HG02884 (cell line): ENCODE measurements around the gene CHDH.

ENCODE experiments used
- ATAC-seq: cut with Tn5 transposase; IDR thresholded peaks from one replicate; pipeline ENCODE4 v1.9.1; 2021; ENCODE audit warnings: mild to moderate bottlenecking, moderate library complexity; ENCODE audit not compliant: unreplicated experiment

Gene CHDH

GRCh38 chr3:53794597-53794996 is 51.6 kb downstream of the CHDH start:
- ATAC-seq: no peak

DNA sequence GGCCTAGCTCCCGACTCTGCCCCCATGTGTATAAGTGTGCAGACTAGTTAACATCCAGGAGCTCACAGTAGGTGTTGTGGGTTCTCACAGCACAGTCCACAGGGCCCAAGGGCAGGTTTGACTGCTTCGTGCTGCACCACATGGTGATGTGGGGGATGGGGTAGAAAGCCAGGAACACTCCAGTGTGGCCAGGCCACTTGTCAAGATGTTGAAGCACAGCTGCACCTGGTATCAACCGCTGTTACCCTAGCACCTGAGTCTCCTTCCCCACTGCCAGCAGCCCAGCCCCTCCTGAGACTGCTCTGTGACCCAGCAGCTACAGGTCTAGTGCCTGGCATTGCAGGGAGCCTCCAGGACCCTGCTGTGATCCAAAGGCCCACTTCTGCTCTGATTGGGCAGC is 53.4 kb downstream of the CHDH start:
- ATAC-seq: no peak

GRCh38 chr3:53791317-53791716 is 54.9 kb downstream of the CHDH start:
- no peak for ATAC-seq

DNA sequence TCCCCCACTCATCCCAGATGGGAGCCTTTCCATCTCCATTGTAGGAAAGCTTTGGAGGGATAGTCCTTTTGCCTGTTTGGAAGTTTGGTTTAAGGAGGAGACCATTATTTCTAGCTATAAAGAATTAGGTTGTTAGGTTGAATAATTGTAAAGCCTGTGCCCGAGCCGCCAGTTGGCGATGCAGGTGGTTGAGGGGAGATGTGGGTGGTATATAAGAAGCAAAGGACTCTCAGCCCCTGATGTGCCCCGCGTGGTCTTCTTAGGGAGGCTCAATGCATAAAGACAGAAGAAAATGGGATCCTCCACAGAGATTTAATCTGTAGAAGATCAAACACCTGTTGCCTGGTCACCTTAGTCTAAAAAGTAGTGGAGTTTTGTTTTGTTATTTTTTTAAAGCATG is 55.7 kb downstream of the CHDH start:
- ATAC-seq: no peak

DNA sequence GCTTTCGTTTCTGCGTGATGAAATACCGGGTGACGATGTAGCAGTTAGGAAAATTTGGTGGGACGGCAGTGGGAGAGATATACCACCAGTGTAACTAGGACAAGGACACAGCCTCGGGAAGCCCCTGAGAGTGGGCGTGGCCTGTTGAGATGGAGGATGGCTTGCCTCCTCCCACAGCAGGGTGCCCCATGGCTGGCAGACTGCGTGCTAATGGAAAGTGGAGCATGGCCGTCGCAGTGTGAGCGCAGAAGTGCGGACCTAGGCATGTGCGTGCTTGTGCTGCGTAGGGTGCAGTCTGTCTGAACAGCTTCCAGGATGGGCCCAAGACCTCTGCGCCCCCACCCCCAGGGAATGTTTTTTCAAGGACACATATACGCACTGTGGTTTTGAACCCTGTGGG is 56.8 kb downstream of the CHDH start:
- ATAC-seq: no peak

DNA sequence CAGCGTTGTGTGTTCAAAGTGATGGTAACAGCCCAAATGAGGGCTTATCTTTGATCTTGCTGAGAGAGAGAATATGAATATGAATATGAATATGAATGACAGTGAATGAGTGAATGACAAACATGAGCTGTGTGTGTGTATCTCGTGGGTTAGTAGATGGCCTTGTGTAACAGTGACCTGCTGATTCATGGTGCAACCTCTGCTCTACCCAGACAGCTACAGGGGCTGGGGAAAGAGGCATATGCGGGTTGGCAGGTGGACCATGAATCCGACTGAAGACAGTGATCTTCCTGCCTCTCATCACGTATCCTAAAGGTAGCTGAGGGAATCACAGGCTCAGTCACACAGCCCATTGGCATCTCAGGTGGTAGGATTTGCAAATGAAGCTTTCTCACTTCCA is 58.2 kb downstream of the CHDH start:
- ATAC-seq: no peak

DNA sequence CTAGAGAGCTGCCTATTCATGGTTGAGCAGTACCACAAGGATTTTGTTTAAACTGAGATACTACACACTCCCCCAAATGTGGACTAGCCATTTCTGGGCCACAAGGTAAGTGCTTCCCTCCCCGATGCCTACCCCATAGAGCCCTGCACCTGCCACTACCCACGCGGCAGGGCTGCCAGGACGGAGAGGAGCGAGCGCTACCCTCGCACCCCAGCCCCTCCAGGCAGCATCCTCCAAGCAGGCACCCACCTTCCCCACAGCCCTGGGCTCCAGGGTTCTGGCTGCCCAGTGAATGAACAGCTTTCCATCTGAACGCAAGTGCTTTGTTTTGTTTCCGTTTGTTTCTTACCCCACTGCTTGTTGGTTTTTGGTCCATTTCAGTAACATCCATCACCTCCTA is 59.2 kb downstream of the CHDH start:
- no peak for ATAC-seq

GRCh38 chr3:53780806-53781205 is 65.4 kb downstream of the CHDH start:
- no peak for ATAC-seq

DNA sequence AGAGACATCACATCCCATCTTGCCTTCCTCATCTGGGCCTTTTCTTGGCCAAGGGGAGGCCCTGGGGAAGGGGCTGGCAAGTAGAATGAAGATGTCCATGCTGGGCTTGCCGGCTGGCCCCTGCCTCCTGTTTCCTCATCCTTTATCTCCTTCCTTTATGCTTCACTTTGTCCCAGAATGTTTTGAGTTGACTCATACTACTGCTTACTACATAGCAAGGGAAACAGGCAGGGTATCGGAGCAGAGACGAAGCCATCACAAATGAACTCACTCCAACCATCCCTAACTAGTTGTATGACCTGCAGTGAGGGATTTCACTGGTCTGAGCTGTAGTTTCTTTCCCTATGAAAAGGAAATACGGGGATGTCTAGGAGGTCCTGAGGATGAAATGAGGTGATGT is 66.0 kb downstream of the CHDH start:
- no peak for ATAC-seq

DNA sequence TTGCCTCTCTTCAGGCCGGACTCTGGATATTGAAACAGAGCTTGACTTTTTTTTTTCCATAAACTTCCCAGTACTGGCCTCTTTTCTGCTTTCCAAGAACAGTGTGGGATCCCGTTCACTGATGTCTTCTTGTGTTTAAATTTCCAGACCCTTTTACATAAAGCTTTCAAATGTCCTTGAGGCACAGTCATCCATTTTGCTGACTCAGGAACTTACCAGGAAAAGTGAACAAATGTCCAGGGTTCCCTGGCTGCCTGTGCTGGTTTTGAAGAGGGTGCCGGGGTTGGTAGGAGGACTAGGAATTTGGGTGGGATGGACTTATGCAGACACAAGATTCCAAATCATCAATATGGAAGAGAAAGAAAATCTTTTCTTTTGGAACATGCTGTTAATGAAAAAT is 68.1 kb downstream of the CHDH start:
- no peak for ATAC-seq

DNA sequence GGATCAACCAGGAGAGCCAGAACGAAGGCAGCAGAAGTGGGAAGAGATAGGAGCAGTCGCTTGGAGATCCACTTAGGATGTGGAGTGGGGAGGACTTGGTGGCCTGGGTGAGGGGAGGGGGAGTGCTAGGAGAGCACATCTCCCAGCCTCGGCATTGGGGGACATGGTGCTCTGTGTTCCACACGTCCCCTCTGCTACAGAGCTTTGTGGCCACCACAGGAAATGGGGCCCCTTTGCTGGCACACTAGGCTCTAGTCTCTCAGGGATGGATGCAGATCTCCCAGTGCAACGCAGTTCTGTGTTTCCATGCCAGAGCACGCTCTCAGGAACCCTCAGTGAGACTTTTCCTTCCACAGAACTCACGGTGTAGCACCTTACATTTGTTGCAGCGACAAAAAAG is 68.8 kb downstream of the CHDH start:
- no peak for ATAC-seq

DNA sequence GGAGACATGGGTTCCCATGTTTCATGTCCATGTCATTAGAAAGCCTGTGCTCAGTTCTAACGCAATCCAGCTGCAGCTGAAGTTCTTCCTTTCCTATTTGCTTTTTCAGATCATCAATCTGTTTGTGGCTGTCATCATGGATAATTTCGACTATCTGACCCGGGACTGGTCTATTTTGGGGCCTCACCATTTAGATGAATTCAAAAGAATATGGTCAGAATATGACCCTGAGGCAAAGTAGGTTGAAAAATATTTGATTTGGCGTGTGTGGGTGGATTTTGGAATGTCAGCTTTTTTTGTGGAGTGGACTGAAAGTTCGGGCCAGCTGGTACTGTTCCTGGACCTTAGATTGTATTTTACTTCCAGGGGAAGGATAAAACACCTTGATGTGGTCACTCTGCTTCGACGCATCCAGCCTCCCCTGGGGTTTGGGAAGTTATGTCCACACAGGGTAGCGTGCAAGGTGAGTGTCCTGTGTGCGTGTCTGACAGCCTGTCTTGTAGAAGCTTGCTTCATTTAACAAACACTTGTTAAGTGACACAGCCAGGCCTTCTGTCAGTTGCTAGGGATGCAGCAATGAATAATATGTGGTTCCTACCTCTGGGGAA is 69.6 kb downstream of the CHDH start:
- no peak for ATAC-seq

GRCh38 chr3:53775834-53776251 is 70.4 kb downstream of the CHDH start:
- no peak for ATAC-seq

- ATAC-seq: no peak
These were observed 71.2 kb downstream of the CHDH start for GRCh38 chr3:53775018-53775417.

DNA sequence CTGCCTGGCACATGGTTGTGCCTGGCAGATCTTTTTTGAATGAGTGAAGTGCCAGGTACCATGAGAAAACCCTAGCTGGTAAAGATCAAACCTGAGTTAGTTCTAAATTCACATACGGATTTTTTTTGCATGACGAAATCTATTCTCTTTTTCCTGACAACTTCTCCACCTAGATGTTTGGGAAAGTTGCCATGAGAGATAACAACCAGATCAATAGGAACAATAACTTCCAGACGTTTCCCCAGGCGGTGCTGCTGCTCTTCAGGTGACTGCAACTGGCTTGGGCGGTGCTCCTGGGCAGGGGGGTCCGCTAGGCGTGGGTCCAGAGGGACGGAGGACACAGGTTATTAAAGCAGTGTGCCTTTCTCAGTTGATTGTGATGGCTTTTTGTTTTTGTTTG is 71.8 kb downstream of the CHDH start:
- ATAC-seq: no peak

- ATAC-seq: peak; percentile 98
These were observed 72.4 kb downstream of the CHDH start for GRCh38 chr3:53773611-53774368.

GRCh38 chr3:53773021-53773436 is 73.2 kb downstream of the CHDH start:
- ATAC-seq: no peak

DNA sequence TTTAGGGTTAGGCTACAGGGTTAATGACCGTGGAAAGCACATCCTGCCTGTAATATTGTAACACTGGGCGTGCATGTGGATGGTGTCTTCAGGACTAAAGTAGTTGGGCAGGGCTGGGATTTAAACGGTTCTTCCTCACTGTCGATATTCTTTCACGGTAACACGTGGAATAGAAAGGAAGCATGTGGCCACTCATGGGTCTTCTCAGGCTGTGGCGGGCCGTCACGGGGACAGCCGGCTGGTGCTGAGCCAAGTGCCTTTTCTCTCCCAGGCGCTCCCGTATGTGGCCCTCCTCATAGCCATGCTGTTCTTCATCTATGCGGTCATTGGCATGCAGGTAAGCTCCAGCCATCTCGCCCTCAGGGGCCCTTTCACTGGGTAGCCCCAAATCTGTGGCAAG is 73.7 kb downstream of the CHDH start:
- no peak for ATAC-seq

DNA sequence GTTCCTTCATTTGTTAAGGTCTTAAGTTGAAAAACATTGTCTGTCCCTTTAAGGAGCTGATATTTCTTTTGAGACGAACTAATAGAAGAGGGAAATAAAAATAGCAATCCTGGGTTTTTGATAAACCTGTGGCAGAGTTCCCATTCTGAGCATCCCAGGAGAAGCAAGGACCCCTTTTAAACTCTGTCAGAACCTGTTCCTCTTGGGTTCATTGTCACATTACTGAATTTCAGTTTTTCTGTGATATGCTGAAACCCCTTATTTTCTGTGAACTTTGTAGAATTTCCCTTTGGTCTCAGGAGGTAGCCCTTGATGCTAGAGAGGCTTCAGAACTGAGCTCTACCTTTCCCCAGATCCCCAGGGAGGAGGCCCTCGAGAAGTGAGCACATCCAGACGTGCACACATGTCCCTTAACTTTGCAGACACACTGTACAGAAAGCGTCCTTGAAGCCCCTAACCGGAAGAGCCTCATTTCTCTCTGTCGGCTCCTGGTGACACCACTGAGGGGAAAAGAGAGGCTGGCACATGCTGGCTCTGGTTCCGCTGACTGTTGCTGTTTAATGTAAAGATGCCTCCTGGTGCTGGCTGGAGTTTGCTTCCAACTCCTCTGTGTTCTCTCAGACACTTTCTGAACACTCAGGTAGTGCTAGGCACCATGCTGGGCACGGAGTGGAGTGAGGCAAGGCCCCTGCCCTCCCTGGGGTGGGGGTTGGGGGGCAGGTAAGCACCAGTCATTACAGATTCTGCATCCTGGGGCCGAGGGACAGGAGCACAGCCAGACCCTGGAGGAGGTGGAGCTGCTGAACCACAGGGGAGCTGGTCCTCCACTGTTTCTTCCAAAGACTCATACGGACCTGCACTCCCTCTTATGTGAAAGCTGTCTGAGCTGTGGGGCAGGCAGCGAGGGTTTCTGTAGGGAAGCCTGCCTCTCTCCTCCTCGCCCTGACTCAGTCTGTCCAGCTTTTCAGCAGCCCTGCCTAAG is 77.5 kb downstream of the CHDH start:
- no peak for ATAC-seq

GRCh38 chr3:53766706-53767105 is 79.5 kb downstream of the CHDH start:
- no peak for ATAC-seq

DNA sequence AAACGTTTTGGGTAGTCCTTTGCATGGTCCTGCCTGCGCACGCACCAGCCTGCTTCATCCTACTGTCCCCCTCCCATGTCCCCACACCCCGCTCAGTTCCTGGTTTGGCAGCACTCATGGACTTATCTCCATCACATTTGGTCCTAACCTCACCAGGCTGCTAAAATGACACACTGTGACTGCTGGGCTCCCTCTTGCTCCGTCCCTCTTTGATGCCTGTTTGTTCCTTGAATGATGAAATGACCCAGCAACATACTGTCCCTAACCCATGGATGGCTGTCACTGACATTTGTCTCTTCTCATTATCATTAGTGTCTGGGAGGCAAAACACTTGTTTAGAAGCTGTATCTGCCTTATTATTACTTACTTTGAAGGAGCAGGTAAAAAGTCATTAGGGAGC is 80.5 kb downstream of the CHDH start:
- no peak for ATAC-seq
